ENCODE data around the gene KCNAB2. TPM values are rescaled to one million over a fixed set of nuclear protein-coding genes. Genes with fewer than 3 reads are reported as not detected.

Gene KCNAB2
- polyA plus RNA-seq, 3 donors: 11.5 to 178 (median 22.7) TPM

GRCh38 chr1:6125366-6125765 lies 79.7 kb downstream of the KCNAB2 start:
- H3K36me3 Mint-ChIP-seq: no peaks in the 10 kb centered on the region
- 92% methylated on average over 15 of the region's 15 CpGs for WGBS (ENCODE audit: insufficient coverage)
- H2AFZ ChIP-seq (ENCODE audit: insufficient read depth, low read depth, low read length, poor library complexity, severe bottlenecking): no peak overlapping the region
- DNase-seq: no peak
- peaks cover 0 to 5% (median 0%) of the 10 kb centered on the region in 7 donors for H3K9me3 Mint-ChIP-seq
- intact Hi-C loops (cut with micrococcal nuclease): loop anchor here in 1 of 2 donors (5.0 kb wide), 1 partner anchor 122 kb away; no protein-coding TSS in a partner anchor
- peaks cover 24% of the 10 kb centered on the region for H3K4me1 Mint-ChIP-seq
- peaks cover 4 to 14% (median 12%) of the 10 kb centered on the region in 3 donors for H3K27me3 Mint-ChIP-seq (ENCODE audit: low read depth in 3 of 3)
- no peak overlapping the region for H3K9ac ChIP-seq (ENCODE audit: insufficient read depth, low read length, poor library complexity, severe bottlenecking)
- peaks cover 14 to 18% of the 10 kb centered on the region in 2 donors for H3K4me1 ChIP-seq (ENCODE audit: control insufficient read depth in 1 of 2, insufficient read depth in 2 of 2, low read length in 2 of 2)
- no peak for TF ChIP-seq CTCF (IDR thresholded peaks at IDR 0.05)
- no peak overlapping the region for H3K4me2 ChIP-seq (replicated peaks; ENCODE audit: extremely low read depth, low read length, poor library complexity, severe bottlenecking)
- no peak overlapping the region for H3K4me3 ChIP-seq (replicated peaks in 1 of 3; ENCODE audit: low read depth in 2 of 3, low read length in 3 of 3)
- H3K79me2 ChIP-seq (ENCODE audit: insufficient read depth, low read length): no peaks in the 10 kb centered on the region
- no peak overlapping the region for H3K27ac Mint-ChIP-seq
- H3K27ac ChIP-seq (ENCODE audit: low read depth in 1 of 2, low read length in 2 of 2): no peak overlapping the region
- no peaks in the 10 kb centered on the region for H3K27me3 ChIP-seq (ENCODE audit: control insufficient read depth in 2 of 2, insufficient read depth in 2 of 2, low read length in 2 of 2)
- H3K36me3 ChIP-seq (replicated peaks in 1 of 2; ENCODE audit: control insufficient read depth in 1 of 2, insufficient read depth in 2 of 2, low read length in 2 of 2): no peaks in the 10 kb centered on the region
- no peak overlapping the region for H3K4me3 Mint-ChIP-seq
- H3K9me3 ChIP-seq (replicated peaks in 1 of 2; ENCODE audit: control insufficient read depth in 1 of 2, insufficient read depth in 1 of 2, low read length in 2 of 2): no peaks in the 10 kb centered on the region
- no peaks in the 10 kb centered on the region for H4K20me1 ChIP-seq (ENCODE audit: insufficient read depth, low read length)

GRCh38 chr1:6126028-6126427 lies 80.3 kb downstream of the KCNAB2 start:
- Histone ChIP-seq H3K9ac (ENCODE audit: insufficient read depth, low read length, poor library complexity, severe bottlenecking) (no peak overlapping the region), H3K79me2 (ENCODE audit: insufficient read depth, low read length) (no peaks in the 10 kb centered on the region), H3K36me3 (replicated peaks in 1 of 2; ENCODE audit: control insufficient read depth in 1 of 2, insufficient read depth in 2 of 2, low read length in 2 of 2) (no peaks in the 10 kb centered on the region), H3K4me1 (ENCODE audit: control insufficient read depth in 1 of 2, insufficient read depth in 2 of 2, low read length in 2 of 2) (peaks cover 14 to 18% of the 10 kb centered on the region in 2 donors), H2AFZ (ENCODE audit: insufficient read depth, low read depth, low read length, poor library complexity, severe bottlenecking) (no peak overlapping the region), H4K20me1 (ENCODE audit: insufficient read depth, low read length) (no peaks in the 10 kb centered on the region), H3K27me3 (ENCODE audit: control insufficient read depth in 2 of 2, insufficient read depth in 2 of 2, low read length in 2 of 2) (no peaks in the 10 kb centered on the region), H3K27ac (ENCODE audit: low read depth in 1 of 2, low read length in 2 of 2) (no peak overlapping the region), H3K4me3 (replicated peaks in 1 of 3; ENCODE audit: low read depth in 2 of 3, low read length in 3 of 3) (no peak overlapping the region), H3K9me3 (replicated peaks in 1 of 2; ENCODE audit: control insufficient read depth in 1 of 2, insufficient read depth in 1 of 2, low read length in 2 of 2) (no peaks in the 10 kb centered on the region), H3K4me2 (replicated peaks; ENCODE audit: extremely low read depth, low read length, poor library complexity, severe bottlenecking) (no peak overlapping the region)
- H3K27ac Mint-ChIP-seq: no peak overlapping the region
- H3K9me3 Mint-ChIP-seq: peaks cover 0 to 5% (median 0%) of the 10 kb centered on the region in 7 donors
- 81% methylated on average over 12 of the region's 13 CpGs for WGBS (ENCODE audit: insufficient coverage)
- intact Hi-C loops (cut with micrococcal nuclease): loop anchor here in 1 of 2 donors (5.0 kb wide), 1 partner anchor 121 kb away; no protein-coding TSS in a partner anchor
- no peak overlapping the region for H3K4me3 Mint-ChIP-seq
- H3K36me3 Mint-ChIP-seq: no peaks in the 10 kb centered on the region
- peaks cover 4 to 14% (median 12%) of the 10 kb centered on the region in 3 donors for H3K27me3 Mint-ChIP-seq (ENCODE audit: low read depth in 3 of 3)
- H3K4me1 Mint-ChIP-seq: peaks cover 24% of the 10 kb centered on the region
- DNase-seq: no peak
- TF ChIP-seq CTCF (IDR thresholded peaks at IDR 0.05): no peak
